NCI-H748 (cell line): ENCODE results near the gene GNL2.

ENCODE experiments used
- DNase-seq: peaks from one replicate; lab custom pipeline; 2025; ENCODE audit not compliant: unreplicated experiment; lab: John Stamatoyannopoulos, UW

The GNL2 gene

DNA sequence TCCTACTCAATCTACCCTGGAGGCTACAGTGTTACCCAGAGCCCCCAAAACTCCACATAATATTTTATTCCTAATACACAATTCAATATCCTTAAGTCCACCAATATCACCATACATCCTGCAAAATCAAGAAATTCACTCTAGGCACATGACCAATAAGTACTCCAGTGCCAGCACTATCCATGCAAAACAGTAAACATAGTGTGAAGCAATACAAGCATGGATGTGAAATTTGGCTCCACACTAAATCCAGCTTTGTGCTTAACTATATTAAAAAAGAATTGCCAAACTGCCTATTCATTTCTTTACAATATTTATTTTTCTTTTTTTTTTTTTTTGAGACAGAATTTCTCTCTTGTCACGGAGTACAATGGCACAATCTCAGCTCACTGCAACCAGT is 78.2 kb downstream of the GNL2 start:
- DNase-seq: no peak
